Ovary (tissue), 3 donors: ENCODE measurements around the gene APOE.

Source experiments
- CTCF ChIP-seq, 3 donors: fragments of 450-650 bp in 2 of 3; fragments of 200-600 bp in 1 of 3; IDR thresholded peaks; one replicate each; pipeline versions ENCODE4 v1.5.1 to v1.8.0; 2016 to 2022; ENCODE audit warnings: antibody characterized with exemption in 3 of 3, mild to moderate bottlenecking in 1 of 3
- EP300 ChIP-seq: sonication (generic); formaldehyde crosslinking; IDR thresholded peaks from one replicate; pipeline ENCODE4 v1.6.1; 2017; ENCODE audit warnings: antibody characterized with exemption
- POLR2A ChIP-seq: fragments of 450-650 bp; IDR thresholded peaks from one replicate; pipeline ENCODE4 v1.6.1; 2017; ENCODE audit warnings: antibody characterized with exemption, mild to moderate bottlenecking, moderate library complexity
- donor health status: DM: no; HTN: no; CAD: no.

GRCh38 chr19:44882063-44882462 lies 23.5 kb upstream of the APOE start:
- TF ChIP-seq CTCF (IDR thresholded peaks at IDR 0.05), result no peak
- TF ChIP-seq POLR2A, result no peak
- no peak for TF ChIP-seq EP300
